DMS79 (cell line): ENCODE results near the gene MAB21L3.

Source experiments
- DNase-seq: peaks from one replicate; lab custom pipeline; 2025; lab: John Stamatoyannopoulos, UW

The MAB21L3 gene

GRCh38 chr1:116111524-116112021 lies 374 bp downstream of the MAB21L3 start:
- DNase-seq, result no peak

- DNase-seq, result no peak
These were observed 1.4 kb downstream of the MAB21L3 start for GRCh38 chr1:116112388-116113140.

- DNase-seq, result no peak
These were observed 2.4 kb downstream of the MAB21L3 start for GRCh38 chr1:116113615-116114014.

DNA sequence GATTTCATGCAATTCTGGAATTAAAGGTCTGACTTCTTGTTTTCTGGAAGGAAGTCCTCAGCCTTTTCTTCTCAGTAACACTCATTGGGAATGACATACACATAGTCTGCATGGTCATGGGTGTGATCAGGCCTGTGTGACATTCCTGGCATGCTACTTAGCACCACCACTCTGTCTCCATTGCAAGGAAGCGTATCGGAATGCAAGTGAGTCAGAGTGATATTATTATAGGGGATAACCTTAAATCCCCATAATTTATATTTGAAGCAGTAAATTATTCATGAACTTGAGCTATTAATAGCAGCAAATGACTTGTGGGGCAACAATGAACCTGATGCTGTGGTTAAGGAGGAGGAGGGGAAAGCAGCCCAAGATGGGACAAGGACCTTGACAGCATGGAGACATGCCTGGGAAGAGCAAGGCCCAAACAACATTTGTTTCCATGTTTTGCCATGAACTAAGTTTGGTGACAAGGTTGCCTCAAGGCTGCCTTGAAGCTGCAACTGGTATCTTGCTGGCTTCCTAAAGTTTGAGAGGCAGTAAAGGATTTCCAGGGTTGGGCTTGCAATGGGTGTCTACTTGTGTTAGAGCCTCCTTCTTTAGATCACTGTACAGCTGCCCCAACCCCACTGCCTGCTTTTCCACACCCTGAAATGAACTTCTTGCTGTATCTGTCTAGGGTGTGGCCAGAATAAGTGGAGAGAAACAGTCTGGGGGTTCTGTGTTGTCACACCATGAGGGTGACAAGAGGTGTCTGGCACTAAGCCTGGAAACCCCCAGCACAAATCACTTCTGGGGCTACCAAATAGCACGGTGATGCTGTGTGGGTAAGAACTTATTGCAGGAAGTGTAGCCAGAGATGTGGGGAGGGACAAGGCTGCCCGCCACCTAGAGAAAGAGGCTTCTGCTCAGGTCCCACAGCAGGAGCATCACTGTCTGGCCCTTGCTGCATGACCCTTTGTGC lies 4.6 kb downstream of the MAB21L3 start:
- no peak for DNase-seq

DNA sequence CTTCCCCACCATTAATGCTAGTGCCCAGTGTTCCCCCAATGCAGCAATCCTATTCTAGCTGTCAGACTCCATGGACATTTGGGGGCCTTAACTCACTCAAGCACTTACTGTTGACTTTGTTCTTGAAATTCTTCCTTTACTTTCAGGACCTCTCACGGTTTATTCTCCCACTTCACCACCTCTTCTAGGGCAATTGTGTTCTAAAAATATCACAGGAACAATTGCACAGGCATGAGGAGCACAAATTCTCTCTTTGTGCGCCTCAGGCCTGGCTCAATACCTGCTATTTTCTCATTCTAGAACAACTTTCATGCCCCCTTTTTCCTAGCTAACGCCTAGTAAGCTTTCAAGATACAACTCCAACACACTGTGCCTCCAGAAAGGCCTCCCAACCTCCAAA lies 7.3 kb downstream of the MAB21L3 start:
- DNase-seq, result no peak

GRCh38 chr1:116119876-116120275 lies 8.7 kb downstream of the MAB21L3 start:
- no peak for DNase-seq

DNA sequence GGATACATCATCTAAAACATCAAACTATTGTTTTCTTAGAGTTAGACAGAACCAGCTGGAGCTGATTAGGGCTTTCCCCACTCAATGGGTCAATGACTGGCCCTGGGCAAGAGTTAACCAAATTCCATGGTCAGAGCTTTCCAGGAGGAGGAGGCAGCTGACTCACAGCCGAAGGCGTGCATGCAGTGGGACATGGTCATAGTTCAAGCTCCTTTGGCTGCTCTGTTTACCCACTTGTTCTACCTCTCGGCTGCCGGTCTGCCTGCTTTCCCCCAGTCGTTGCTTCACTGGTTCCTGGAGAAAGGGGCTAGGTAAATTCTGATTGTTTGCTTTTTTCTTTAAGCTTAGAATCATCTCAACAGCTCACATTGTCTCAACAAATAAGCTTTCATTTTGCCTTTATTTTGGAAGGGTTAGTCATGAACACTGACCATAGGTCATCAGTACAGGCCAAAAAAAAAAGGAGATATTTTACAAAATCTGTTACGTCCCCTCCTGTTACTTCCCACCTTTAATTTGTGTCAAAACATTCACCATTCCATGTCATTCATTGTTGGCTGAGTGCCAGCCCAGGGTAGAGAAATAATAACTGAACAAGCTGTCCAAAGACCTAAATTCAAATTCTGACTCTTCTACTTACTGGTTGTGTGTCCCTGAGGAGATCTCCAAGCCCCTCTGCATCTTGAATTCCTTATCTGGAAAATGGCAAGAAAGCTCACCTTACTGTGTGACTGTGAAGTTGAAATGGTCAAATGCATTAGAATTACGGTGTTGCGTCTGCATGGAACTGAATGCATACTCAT lies 12.0 kb downstream of the MAB21L3 start:
- DNase-seq, result no peak

- no peak for DNase-seq
These were observed 12.8 kb downstream of the MAB21L3 start for GRCh38 chr1:116123837-116124533.

GRCh38 chr1:116125758-116126157 lies 14.6 kb downstream of the MAB21L3 start:
- DNase-seq, result no peak

DNA sequence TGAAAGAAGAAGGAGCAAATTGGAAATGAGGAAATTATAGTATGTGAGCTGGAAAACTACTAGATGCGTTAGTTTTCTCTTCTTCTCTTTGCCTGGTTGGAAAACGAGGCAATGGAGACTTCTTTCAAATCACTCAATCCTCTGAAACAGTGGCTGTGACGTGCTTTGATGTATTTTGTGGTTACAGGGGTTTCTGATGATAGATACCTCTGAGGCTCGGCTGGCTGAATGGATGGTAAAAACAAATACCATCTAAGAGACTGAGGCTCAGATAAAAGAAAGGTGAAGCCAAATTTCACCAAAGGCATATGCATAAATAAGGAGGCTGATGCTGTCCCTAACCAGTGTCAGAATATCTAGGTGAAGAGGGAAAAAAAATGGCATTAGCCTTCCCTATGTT lies 15.1 kb downstream of the MAB21L3 start:
- no peak for DNase-seq

GRCh38 chr1:116127123-116127847 lies 16.1 kb downstream of the MAB21L3 start:
- no peak for DNase-seq

- DNase-seq, result no peak
These were observed 16.8 kb downstream of the MAB21L3 start for GRCh38 chr1:116127848-116128540.

DNA sequence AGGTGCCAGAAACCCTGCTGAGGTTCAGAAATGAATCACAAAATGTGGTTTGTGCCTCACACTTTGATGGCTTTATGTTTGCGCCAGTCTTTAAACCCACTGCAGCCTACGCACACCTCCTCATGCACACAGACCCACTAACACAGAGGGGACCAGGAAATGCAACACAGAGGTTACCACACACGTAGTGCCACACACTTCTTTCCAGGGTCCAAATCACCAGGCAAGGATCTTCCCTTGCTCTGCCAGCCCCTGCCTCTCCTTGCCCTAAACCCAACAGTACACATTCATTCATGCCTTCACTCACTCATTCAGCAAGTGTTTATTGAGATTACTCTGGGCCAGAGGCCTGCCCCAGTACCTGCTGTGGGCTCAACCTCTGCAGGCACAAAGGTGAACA lies 17.5 kb downstream of the MAB21L3 start:
- DNase-seq, result no peak

- DNase-seq, result no peak
These were observed 18.3 kb downstream of the MAB21L3 start for GRCh38 chr1:116129537-116129936.

- DNase-seq, result no peak
These were observed 19.2 kb downstream of the MAB21L3 start for GRCh38 chr1:116130356-116130755.

DNA sequence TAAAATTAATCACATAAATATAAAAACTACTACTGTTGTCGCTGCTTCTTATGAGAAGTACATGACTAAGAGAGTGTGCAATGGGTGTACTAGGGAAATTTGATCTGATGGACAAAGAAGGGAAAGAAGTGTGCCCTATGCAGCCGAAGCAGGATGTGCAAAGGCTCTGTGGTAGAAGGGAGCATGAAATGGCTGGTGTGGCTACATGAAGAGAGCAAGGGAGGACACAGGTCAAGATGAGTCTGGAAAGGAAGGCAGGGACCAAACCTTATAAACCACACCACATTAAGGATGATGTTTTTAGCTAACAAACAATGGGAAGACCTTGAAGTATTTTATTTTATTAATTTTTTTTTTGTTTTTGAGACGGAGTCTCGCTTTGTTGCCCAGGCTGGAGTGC lies 20.0 kb downstream of the MAB21L3 start:
- DNase-seq, result no peak

DNA sequence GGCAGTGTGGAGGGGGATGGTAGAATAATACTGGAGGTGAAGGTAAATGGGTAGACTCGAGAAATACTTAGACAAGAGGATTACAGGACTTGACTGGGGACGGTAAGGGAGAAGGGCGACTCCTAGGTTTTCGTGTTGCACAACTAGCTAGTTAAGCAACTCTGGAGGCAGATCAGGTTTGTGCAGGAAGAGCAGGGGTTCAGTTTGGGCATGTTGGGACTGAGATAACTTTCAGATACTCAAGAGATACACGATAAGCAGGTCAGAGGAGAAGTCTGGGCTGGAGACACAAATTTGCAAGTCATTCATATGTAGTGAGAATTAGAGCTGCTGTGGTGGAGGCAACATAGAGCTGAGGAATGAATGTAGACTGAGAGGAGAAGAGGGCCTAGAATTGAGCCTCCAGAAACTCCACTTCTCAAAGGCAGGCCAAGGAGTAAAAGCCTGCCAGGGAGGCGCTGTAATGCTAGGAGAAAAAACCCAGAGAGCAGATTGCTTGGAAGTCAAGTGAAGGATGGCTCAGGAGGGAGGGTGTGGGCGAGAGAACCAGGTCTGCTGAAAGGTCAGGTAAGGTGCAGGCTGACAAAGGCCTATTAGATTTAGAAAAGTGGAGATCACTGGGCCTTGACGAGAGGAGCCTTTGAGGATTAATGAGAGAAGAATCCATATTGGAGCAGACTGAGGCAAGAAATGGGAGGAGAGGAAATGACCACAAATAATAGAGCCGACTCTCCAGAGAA lies 20.8 kb downstream of the MAB21L3 start:
- DNase-seq, result no peak

GRCh38 chr1:116133696-116134475 lies 22.7 kb downstream of the MAB21L3 start:
- no peak for DNase-seq

GRCh38 chr1:116134476-116134773 lies 23.2 kb downstream of the MAB21L3 start:
- no peak for DNase-seq
